ENCODE results near the gene PSMD10.

PSMD10 gene

GRCh38 chrX:108091264-108091877 is at the start of gene PSMD10, which contains the start of gene ATG4A:
TSS of gene PSMD10 (minus strand) at chrX:108091542. CDS start at chrX:108091520, 22 bp downstream.
TSS of gene ATG4A (plus strand) at chrX:108091778. CDS start at chrX:108091827, 49 bp downstream.
- peak; percentile 83 for DNase-seq (ENCODE audit: low read depth)

GRCh38 chrX:108138814-108139702 is 47.7 kb upstream of the PSMD10 start:
- DNase-seq (ENCODE audit: low read depth): no peak

- DNase-seq (ENCODE audit: low read depth): no peak
Observed at GRCh38 chrX:108134724-108135123, 43.4 kb upstream of the PSMD10 start.

GRCh38 chrX:108132876-108133275 is 41.5 kb upstream of the PSMD10 start:
- DNase-seq (ENCODE audit: low read depth): no peak

GRCh38 chrX:108132034-108132433 is 40.7 kb upstream of the PSMD10 start:
- DNase-seq (ENCODE audit: low read depth): no peak

- peak; percentile 7 for DNase-seq (ENCODE audit: low read depth)
Observed at GRCh38 chrX:108131471-108131870, 40.1 kb upstream of the PSMD10 start.

- DNase-seq (ENCODE audit: low read depth): no peak
Observed at GRCh38 chrX:108130889-108131288, 39.5 kb upstream of the PSMD10 start.

- no peak for DNase-seq (ENCODE audit: low read depth)
Observed at GRCh38 chrX:108127152-108127551, 35.8 kb upstream of the PSMD10 start.

- DNase-seq (ENCODE audit: low read depth): no peak
Observed at GRCh38 chrX:108126661-108127060, 35.3 kb upstream of the PSMD10 start.

GRCh38 chrX:108123591-108124366 is 32.4 kb upstream of the PSMD10 start:
- DNase-seq (ENCODE audit: low read depth): no peak

- DNase-seq (ENCODE audit: low read depth): no peak
Observed at GRCh38 chrX:108122748-108123147, 31.4 kb upstream of the PSMD10 start.

- DNase-seq (ENCODE audit: low read depth): no peak
Observed at GRCh38 chrX:108121291-108121690, 29.9 kb upstream of the PSMD10 start.

- no peak for DNase-seq (ENCODE audit: low read depth)
Observed at GRCh38 chrX:108117988-108118387, 26.6 kb upstream of the PSMD10 start.

- DNase-seq (ENCODE audit: low read depth): no peak
Observed at GRCh38 chrX:108114541-108114940, 23.2 kb upstream of the PSMD10 start.

GRCh38 chrX:108105473-108105872 is 14.1 kb upstream of the PSMD10 start:
- DNase-seq (ENCODE audit: low read depth): no peak

GRCh38 chrX:108097380-108097779 is 6.0 kb upstream of the PSMD10 start:
- no peak for DNase-seq (ENCODE audit: low read depth)

- no peak for DNase-seq (ENCODE audit: low read depth)
Observed at GRCh38 chrX:108091878-108092291, 543 bp upstream of the PSMD10 start.

GRCh38 chrX:108090491-108091263 is 665 bp downstream of the PSMD10 start:
- DNase-seq (ENCODE audit: low read depth): peak; percentile 35

- DNase-seq (ENCODE audit: low read depth): no peak
Observed at GRCh38 chrX:108088511-108088910, 2.8 kb downstream of the PSMD10 start.

GRCh38 chrX:108087792-108088191 is 3.5 kb downstream of the PSMD10 start:
- no peak for DNase-seq (ENCODE audit: low read depth)

- no peak for DNase-seq (ENCODE audit: low read depth)
Observed at GRCh38 chrX:108081110-108081509, 10.2 kb downstream of the PSMD10 start.

GRCh38 chrX:108072746-108073145 is 18.6 kb downstream of the PSMD10 start:
- peak; percentile 39 for DNase-seq (ENCODE audit: low read depth)

Data from HS-27A (cell line).